NB4 (cell line): Measurements from ENCODE around the gene MIB1.

Experiments
- DNase-seq: peaks from one replicate; pipeline ENCODE4 v3.0.0; 2010; ENCODE audit warnings: low read depth
- H3K4me3 ChIP-seq: one replicate; pipeline ENCODE4 v1.5.1; 2011; ENCODE audit warnings: mild to moderate bottlenecking, low read depth, low read length, moderate library complexity
- MYC ChIP-seq: IDR thresholded peaks from 2 replicates; pipeline ENCODE4 v1.6.1; 2011; ENCODE audit warnings: low read depth, low read length
- POLR2A ChIP-seq: IDR thresholded peaks from 2 replicates; pipeline ENCODE4 v1.6.1; 2011; ENCODE audit warnings: mild to moderate bottlenecking; ENCODE audit not compliant: insufficient read length; ENCODE audit errors: extremely low read depth
- TF ChIP-seq, protein P1 (sequence below): IDR thresholded peaks from 2 replicates; pipeline ENCODE4 v1.6.1; 2011; ENCODE audit warnings: low read depth, low read length
- TF ChIP-seq, protein P2 (sequence below): IDR thresholded peaks from one replicate; pipeline ENCODE4 v1.5.1; 2012; ENCODE audit warnings: low read depth, low read length

The MIB1 gene

DNA sequence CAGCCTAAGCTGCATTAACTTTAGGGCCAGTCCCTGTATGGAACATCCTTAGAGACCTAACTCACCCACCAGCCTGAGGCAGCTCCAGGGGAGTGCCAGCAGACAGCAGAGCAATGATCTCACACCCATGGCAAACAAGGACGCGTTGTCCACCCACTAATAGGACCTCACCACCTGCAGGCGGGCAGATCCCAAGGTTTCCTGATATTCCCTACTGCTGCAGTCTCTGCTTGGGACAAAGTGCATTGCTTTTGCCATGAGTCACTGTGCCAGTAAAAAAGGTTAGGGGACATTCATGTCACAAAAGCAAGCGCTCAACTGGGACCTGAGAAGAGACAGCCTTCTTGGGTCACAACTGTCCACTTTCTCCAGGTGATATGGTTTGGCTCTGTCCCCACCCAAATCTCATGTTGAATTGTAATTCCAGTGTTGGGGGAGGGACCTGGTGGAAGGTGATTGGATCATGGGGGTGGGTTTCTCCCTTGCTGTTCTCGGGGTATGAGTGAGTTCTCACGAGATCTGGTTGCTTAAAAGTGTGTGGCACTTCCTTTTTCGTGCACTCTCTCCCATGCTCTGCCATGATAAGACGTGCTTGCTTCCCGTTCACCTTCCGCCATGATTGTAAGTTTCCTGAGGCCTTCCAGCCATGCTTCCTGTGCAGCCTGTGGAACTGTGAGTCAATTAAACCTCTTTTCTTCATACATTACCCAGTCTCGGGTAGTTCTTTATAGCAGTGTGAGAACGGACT, 160.2 kb downstream of the MIB1 start:
- H3K4me3 ChIP-seq = no peak overlapping the region
- DNase-seq = no peak
- TF ChIP-seq, protein P1, sequence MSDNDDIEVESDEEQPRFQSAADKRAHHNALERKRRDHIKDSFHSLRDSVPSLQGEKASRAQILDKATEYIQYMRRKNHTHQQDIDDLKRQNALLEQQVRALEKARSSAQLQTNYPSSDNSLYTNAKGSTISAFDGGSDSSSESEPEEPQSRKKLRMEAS = no peak
- TF ChIP-seq POLR2A (no peak), MYC (no peak)
- TF ChIP-seq, protein P2, sequence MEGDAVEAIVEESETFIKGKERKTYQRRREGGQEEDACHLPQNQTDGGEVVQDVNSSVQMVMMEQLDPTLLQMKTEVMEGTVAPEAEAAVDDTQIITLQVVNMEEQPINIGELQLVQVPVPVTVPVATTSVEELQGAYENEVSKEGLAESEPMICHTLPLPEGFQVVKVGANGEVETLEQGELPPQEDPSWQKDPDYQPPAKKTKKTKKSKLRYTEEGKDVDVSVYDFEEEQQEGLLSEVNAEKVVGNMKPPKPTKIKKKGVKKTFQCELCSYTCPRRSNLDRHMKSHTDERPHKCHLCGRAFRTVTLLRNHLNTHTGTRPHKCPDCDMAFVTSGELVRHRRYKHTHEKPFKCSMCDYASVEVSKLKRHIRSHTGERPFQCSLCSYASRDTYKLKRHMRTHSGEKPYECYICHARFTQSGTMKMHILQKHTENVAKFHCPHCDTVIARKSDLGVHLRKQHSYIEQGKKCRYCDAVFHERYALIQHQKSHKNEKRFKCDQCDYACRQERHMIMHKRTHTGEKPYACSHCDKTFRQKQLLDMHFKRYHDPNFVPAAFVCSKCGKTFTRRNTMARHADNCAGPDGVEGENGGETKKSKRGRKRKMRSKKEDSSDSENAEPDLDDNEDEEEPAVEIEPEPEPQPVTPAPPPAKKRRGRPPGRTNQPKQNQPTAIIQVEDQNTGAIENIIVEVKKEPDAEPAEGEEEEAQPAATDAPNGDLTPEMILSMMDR = no peak

DNA sequence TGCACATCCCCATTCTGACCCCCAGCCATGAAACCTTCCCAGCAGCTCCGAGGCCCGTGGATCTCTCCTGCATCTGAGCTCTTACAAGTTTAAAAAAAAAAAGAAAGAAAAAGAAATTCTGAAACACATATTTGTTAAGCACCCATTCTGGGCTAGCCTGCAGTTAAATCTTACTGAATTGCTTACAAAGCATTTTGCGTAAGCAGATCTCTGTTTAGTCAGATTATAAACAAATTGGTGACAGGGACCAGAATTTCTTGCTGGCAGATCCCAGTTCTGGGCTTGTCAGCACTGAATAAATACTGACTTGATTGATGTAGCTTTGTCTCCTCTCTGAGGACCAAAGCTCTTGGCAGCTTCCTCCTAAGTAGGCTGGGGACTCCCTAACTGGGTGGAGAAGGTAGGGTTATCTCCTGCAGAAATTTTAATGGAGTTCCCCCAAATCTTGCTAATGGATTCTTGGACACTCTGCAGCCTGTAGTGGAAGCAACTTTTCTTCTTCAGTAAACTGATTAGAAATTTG, 160.9 kb downstream of the MIB1 start:
- TF ChIP-seq, protein P1 = no peak
- TF ChIP-seq POLR2A = no peak
- TF ChIP-seq, protein P2 = no peak
- TF ChIP-seq MYC = no peak
- DNase-seq = no peak
- H3K4me3 ChIP-seq = no peak overlapping the region

DNA sequence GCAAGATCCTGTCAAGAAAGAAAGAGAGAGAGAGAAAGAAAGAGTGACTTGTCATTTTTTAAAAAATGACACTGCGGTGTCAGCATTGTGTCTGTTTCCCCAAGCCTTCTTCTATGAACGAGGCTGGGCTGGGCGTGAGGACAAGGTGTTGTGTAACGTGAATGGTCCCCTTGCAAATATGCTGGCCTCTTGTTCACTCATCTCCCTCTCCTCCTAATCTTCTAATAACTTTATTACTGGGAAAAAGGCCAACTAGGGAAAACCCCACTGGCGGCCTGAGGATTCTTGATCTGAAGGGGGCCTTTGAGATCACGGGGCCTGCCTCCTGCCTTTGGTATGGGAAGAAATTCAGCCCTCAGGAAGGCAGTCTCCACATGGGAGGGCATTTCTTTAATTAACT, 163.1 kb downstream of the MIB1 start:
- DNase-seq = no peak
- H3K4me3 ChIP-seq = no peak overlapping the region
- no peak for TF ChIP-seq POLR2A
- TF ChIP-seq, protein P2 = no peak
- TF ChIP-seq, protein P1 = no peak
- TF ChIP-seq MYC = no peak

DNA sequence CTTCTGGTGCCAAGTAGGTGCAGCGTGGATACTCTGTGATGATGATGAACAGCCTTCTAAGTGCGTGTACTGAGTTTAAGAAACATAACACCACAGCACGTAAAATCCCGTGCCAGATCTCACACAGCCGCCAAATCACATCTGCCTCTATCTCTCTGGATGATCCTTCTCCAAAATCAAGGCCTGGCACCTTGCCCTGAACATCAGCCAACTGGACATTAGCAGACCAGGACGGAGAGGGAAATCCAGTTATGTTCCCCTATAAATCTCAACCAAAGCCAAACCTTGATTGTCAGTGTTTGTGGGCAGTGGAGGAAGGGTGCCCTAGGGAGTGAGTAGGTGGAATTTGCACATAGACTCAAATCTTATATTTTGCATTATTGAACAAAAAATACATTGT, 164.3 kb downstream of the MIB1 start:
- no peak for DNase-seq
- H3K4me3 ChIP-seq = no peak overlapping the region
- TF ChIP-seq, protein P1 = no peak
- TF ChIP-seq, protein P2 = no peak
- TF ChIP-seq POLR2A (no peak), MYC (no peak)

DNA sequence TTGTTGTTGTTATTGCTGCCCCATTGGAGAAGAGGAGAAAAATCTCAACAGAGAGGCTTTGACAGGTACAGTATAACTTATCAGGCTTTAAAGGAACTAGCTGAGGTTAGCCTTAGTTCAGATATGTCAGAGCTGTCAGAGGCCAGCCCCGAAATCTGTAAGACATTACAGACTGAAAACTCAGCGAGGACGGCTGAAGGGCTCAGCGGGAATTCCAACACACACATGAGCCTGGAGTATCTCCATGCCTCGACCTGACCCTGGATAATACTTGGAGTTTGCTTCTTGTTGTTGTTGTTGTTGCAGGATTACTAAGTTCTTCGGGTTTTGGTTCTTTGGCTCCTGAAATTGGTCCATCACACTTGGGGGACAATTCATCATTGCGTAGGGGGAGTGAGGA, 166.9 kb downstream of the MIB1 start:
- TF ChIP-seq POLR2A (no peak), MYC (no peak)
- TF ChIP-seq, protein P2 = no peak
- TF ChIP-seq, protein P1 = no peak
- DNase-seq = no peak

More for the DNA sequence above, 166.9 kb downstream of the MIB1 start:
- H3K4me3 ChIP-seq = no peak overlapping the region
